HG03457 (cell line): ENCODE measurements around the gene AGFG1.
"Not testable (repeated sequence)": the region's sequence is repeated elsewhere in the genome, so short reads cannot be mapped to it uniquely, and the experiment has no call there.

ENCODE experiments used
- ATAC-seq: cut with Tn5 transposase; IDR thresholded peaks from one replicate; pipeline ENCODE4 v1.9.1; 2021; ENCODE audit warnings: moderate number of reproducible peaks; ENCODE audit not compliant: unreplicated experiment

The AGFG1 gene

GRCh38 chr2:227497158-227497557, 25.2 kb downstream of the AGFG1 start:
- no peak for ATAC-seq

DNA sequence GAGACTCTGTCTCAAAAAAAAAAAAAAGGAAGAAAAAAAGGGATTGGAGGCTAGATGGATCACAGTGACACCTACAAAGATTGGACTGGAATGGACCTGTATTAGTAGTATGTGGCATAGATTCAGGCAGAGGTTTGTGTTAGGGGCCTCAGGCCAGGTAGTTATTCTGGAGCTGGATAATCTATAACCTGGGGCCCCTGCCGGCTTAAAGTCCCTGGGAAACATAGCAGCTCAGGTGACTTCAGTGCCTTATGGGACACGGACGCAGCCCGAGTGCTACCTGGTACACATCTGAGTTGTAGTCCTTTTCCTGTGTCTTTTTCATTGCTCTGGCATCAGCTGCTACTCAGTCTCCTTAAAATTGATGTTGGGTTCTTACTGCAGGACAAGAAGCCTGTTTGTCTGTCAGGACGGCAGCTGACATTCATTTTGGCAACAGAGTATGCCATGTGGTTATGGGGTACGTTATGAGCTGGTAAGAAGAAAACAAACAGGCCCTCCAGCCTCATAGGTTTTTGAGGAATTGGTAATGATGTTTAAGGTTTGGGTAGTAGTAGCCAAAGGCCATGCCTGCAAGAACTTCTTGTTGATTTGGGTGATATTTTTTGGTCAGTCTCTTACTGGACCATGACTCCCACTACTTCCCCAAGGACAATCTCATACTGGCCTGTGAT, 27.8 kb downstream of the AGFG1 start:
- ATAC-seq: no peak

GRCh38 chr2:227500301-227500630, 28.3 kb downstream of the AGFG1 start:
- ATAC-seq: no peak

GRCh38 chr2:227503433-227504406, 31.8 kb downstream of the AGFG1 start:
- no peak for ATAC-seq

GRCh38 chr2:227504700-227505099, 32.7 kb downstream of the AGFG1 start:
- no peak for ATAC-seq

DNA sequence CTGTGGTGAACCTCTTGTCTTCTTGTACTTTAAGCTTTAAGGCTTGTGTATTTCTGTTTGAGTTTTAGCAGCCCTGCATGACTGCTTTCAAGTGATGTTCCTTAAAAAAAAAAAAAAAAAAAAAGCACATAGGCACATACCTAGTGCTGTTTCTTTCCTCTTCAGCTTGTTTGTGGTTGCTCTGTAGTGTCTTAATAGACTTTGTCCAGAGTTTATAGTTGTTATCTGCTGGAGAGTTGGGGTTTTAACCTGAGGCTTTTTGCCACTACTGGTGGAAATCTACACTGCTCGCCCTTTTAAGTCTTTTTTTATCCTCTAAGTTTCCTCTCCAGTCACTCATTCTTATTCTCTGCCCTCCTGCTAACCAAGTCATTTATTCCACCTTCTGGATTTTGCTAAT, 34.5 kb downstream of the AGFG1 start:
- ATAC-seq: no peak

GRCh38 chr2:227507963-227508362, 36.0 kb downstream of the AGFG1 start:
- ATAC-seq: no peak

- no peak for ATAC-seq
Observed at GRCh38 chr2:227509076-227509475, 37.1 kb downstream of the AGFG1 start.

GRCh38 chr2:227509824-227510619, 38.1 kb downstream of the AGFG1 start:
- no peak for ATAC-seq

DNA sequence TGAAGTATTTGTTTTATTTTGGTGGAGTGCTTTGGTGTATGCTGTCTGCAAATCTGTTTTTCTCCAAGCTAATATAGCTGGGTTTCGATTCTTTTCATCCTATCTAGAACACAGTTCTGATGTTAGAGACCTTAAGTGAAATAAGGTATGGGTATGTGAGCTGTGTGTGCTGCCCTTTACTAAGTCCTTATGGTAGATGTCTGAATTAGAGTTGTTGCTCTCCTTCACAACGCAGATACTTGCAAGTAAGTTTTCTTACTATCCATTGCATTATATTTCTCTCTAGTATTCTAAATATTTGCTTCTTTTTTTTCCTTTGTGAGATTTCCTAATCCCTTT, 38.6 kb downstream of the AGFG1 start:
- ATAC-seq: no peak

- ATAC-seq: no peak
Observed at GRCh38 chr2:227511239-227511930, 39.4 kb downstream of the AGFG1 start.

- no peak for ATAC-seq
Observed at GRCh38 chr2:227511955-227512354, 40.0 kb downstream of the AGFG1 start.

DNA sequence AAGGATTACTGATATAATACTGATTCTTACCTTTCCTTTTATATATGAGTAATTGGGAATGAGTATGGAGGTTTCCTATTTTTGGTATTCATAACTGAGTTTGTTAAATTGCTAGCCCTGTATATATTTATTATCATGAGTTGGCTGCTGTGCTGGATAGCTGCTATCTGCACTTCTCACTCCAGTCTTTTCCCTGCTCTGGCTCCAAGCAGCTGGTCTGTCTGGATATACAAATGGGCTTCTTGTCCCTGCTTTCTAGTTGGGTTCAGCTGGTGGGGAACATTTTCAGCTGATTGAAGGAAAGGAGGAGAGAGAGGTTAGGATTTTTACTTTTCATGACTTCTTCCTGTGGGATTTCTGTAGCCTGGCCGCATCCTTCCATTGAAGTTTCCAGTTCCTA, 41.2 kb downstream of the AGFG1 start:
- ATAC-seq: no peak

GRCh38 chr2:227515742-227516141, 43.8 kb downstream of the AGFG1 start:
- no peak for ATAC-seq

- ATAC-seq: no peak
Observed at GRCh38 chr2:227517724-227518123, 45.8 kb downstream of the AGFG1 start.

- ATAC-seq: not testable (repeated sequence)
Observed at GRCh38 chr2:227518278-227518865, 46.4 kb downstream of the AGFG1 start.

DNA sequence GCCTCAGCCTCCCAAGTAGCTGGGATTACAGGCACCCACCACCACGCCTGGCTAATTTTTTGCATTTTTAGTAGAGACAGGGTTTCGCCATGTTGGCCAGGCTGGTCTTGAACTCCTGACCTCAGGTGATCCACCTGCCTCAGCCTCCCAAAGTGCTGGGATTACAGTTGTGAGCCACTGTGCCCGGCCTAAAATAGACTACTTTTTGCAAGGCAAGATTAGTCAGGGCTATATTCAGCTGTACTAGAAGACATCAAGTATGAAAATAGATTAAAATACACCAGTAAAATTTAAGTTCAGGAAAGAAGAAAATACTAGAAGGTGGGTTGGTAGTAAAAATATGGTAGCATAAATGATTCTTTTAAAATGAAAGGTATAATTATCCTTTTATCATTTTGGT, 49.2 kb downstream of the AGFG1 start:
- not testable (repeated sequence) for ATAC-seq

GRCh38 chr2:227524665-227525064, 52.7 kb downstream of the AGFG1 start:
- no peak for ATAC-seq

DNA sequence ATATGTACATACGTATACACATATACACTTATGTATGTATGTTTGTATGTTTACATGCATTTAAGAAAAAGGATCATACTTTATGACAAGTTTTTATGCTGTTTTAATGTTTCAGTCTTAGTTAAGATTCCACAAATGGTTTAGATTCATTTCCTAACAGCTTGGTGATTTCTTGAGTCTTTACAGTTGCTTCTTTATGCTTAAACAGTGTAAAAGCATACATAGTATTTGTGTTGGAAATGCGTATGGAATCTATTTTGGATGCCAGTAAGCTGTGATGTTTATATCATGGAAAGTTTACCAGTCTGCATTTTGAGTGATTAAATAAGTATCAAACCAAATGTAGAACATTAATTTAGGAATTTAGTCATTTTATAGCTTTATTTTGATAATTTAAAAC, 55.4 kb downstream of the AGFG1 start:
- no peak for ATAC-seq

DNA sequence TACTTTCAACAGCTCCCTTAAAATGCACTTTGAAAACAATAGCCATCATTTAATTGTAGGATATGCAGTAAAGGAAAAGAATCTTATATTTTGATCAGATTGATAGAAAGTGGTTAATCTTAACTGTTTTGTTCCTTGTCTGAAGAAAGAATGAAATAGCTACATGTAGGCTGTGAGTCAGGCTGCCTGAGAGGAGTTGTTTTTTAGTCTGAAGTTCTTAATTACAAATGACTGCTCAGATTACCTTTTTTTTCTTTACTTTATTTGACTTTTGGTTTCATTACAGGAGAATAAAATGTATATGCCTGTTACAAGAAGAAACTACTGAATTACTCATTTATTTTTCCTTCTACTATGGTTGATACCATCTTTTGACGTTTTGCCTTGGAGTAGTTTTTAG, 56.8 kb downstream of the AGFG1 start:
- ATAC-seq: no peak

GRCh38 chr2:227529871-227530270, 57.9 kb downstream of the AGFG1 start:
- ATAC-seq: no peak
